H9 (cell line): ENCODE measurements around the gene FBLN2. TPM values are rescaled to one million over a fixed set of nuclear protein-coding genes. Genes with fewer than 3 reads are reported as not detected.

Source experiments
- DNase-seq: peaks from one replicate; pipeline ENCODE4 v3.0.0-alpha.2; 2017
- H2AFZ ChIP-seq: one replicate; pipeline ENCODE4 v1.6.1; 2013; ENCODE audit warnings: mild to moderate bottlenecking, low read length, control low read depth, moderate library complexity
- H2AK5ac ChIP-seq: 2 replicates; pipeline ENCODE4 v1.6.1; 2013; ENCODE audit warnings: low read length, control low read depth, mixed read lengths; ENCODE audit not compliant: insufficient read length
- H2BK120ac ChIP-seq: one replicate; pipeline ENCODE4 v1.6.1; 2013; ENCODE audit warnings: low read depth, mild to moderate bottlenecking, low read length, control low read depth, inconsistent platforms; ENCODE audit not compliant: poor library complexity, severe bottlenecking
- H2BK12ac ChIP-seq: 2 replicates; pipeline ENCODE4 v1.6.1; 2013; ENCODE audit warnings: low read length, control low read depth, mixed read lengths, low read depth; ENCODE audit not compliant: insufficient read length
- H2BK15ac ChIP-seq: 2 replicates; pipeline ENCODE4 v1.6.1; 2013; ENCODE audit warnings: low read depth, low read length, control low read depth
- H2BK20ac ChIP-seq: one replicate; pipeline ENCODE4 v1.6.1; 2013; ENCODE audit warnings: low read depth, mild to moderate bottlenecking, low read length, control low read depth, inconsistent platforms; ENCODE audit not compliant: poor library complexity, severe bottlenecking
- H2BK5ac ChIP-seq: 2 replicates; pipeline ENCODE4 v1.6.1; 2013; ENCODE audit warnings: low read length, control low read depth, mixed read lengths; ENCODE audit not compliant: insufficient read length
- H3K14ac ChIP-seq: 2 replicates; pipeline ENCODE4 v1.6.1; 2013; ENCODE audit warnings: low read length, control low read depth; ENCODE audit not compliant: insufficient read depth
- H3K18ac ChIP-seq: 2 replicates; pipeline ENCODE4 v1.6.1; 2013; ENCODE audit warnings: low read depth, mild to moderate bottlenecking, mixed read lengths, low read length, control low read depth; ENCODE audit not compliant: insufficient read length
- H3K23ac ChIP-seq: 2 replicates; pipeline ENCODE4 v1.6.1; 2013; ENCODE audit warnings: low read length, control low read depth, mixed read lengths, low read depth; ENCODE audit not compliant: insufficient read length
- H3K23me2 ChIP-seq: 2 replicates; pipeline ENCODE4 v1.6.1; 2013; ENCODE audit warnings: low read depth, mild to moderate bottlenecking, mixed read lengths, low read length, control low read depth; ENCODE audit not compliant: insufficient read length, poor library complexity, severe bottlenecking
- H3K27ac ChIP-seq: 2 replicates; pipeline ENCODE4 v1.5.1; 2013; ENCODE audit warnings: low read length, control low read depth, mixed read lengths, low read depth; ENCODE audit not compliant: insufficient read length
- H3K27me3 ChIP-seq: 2 replicates; pipeline ENCODE4 v1.6.1; 2013; ENCODE audit warnings: low read length, control low read depth, inconsistent platforms; ENCODE audit not compliant: insufficient read depth
- H3K4ac ChIP-seq: 2 replicates; pipeline ENCODE4 v1.6.1; 2013; ENCODE audit warnings: low read depth, mild to moderate bottlenecking, control low read depth, inconsistent platforms, low read length, moderate library complexity
- H3K4me1 ChIP-seq: 2 replicates; pipeline ENCODE4 v1.6.1; 2013; ENCODE audit warnings: low read length, control low read depth, inconsistent platforms; ENCODE audit not compliant: insufficient read depth
- H3K4me2 ChIP-seq: 2 replicates; pipeline ENCODE4 v1.6.1; 2013; ENCODE audit warnings: low read length, control low read depth, mixed read lengths; ENCODE audit not compliant: insufficient read length, insufficient read depth
- H3K56ac ChIP-seq: 2 replicates; pipeline ENCODE4 v1.6.1; 2013; ENCODE audit warnings: low read depth, mild to moderate bottlenecking, mixed read lengths, low read length, control low read depth; ENCODE audit not compliant: insufficient read length
- H3K79me1 ChIP-seq: 2 replicates; pipeline ENCODE4 v1.6.1; 2013; ENCODE audit warnings: low read depth, mild to moderate bottlenecking, moderate library complexity, low read length, control low read depth, inconsistent platforms; ENCODE audit not compliant: insufficient read depth, poor library complexity, severe bottlenecking
- H3K79me2 ChIP-seq: 2 replicates; pipeline ENCODE4 v1.6.1; 2013; ENCODE audit warnings: low read length, control low read depth, inconsistent platforms; ENCODE audit not compliant: insufficient read depth
- H3K9ac ChIP-seq: 2 replicates; pipeline ENCODE4 v1.6.1; 2013; ENCODE audit warnings: low read length, control low read depth, mixed read lengths; ENCODE audit not compliant: insufficient read length; ENCODE audit errors: extremely low read depth
- H3K9me3 ChIP-seq: one replicate; pipeline ENCODE4 v1.6.1; 2013; ENCODE audit warnings: low read depth, low read length, inconsistent platforms; ENCODE audit not compliant: control insufficient read depth
- H3T11ph ChIP-seq: one replicate; pipeline ENCODE4 v1.6.1; 2013; ENCODE audit warnings: mild to moderate bottlenecking, low read length, control low read depth, inconsistent platforms
- H4K20me1 ChIP-seq: one replicate; pipeline ENCODE4 v1.6.1; 2013; ENCODE audit not compliant: control insufficient read depth, insufficient read length, insufficient read depth
- H4K5ac ChIP-seq: 2 replicates; pipeline ENCODE4 v1.6.1; 2013; ENCODE audit warnings: low read depth, mild to moderate bottlenecking, mixed read lengths, low read length, control low read depth; ENCODE audit not compliant: insufficient read length
- H4K8ac ChIP-seq: replicated peaks from 2 replicates; pipeline ENCODE4 v1.6.1; 2013; ENCODE audit warnings: low read length, control low read depth, mixed read lengths, low read depth; ENCODE audit not compliant: insufficient read length
- H4K91ac ChIP-seq: 2 replicates; pipeline ENCODE4 v1.6.1; 2013; ENCODE audit warnings: low read depth, mild to moderate bottlenecking, moderate library complexity, mixed read lengths, low read length, control low read depth; ENCODE audit not compliant: insufficient read length
- H3K27ac Mint-ChIP-seq, 3 experiments: 2 replicates in 2 of 3; 3 replicates in 1 of 3; pipeline ENCODE4 v1.8.0; 2020 to 2021; ENCODE audit warnings: mixed read lengths in 3 of 3, mild to moderate bottlenecking in 1 of 3, moderate library complexity in 1 of 3
- H3K27me3 Mint-ChIP-seq: 2 replicates; pipeline ENCODE4 v1.8.0; 2021; ENCODE audit warnings: low read depth, mild to moderate bottlenecking, moderate library complexity, mixed read lengths
- H3K36me3 Mint-ChIP-seq, 3 experiments: 2 replicates in 2 of 3; 3 replicates in 1 of 3; pipeline ENCODE4 v1.8.0; 2020 to 2021; ENCODE audit warnings: low read depth in 3 of 3, mixed read lengths in 3 of 3; ENCODE audit not compliant: insufficient read depth in 1 of 3
- H3K4me1 Mint-ChIP-seq, 2 experiments: 2 replicates each; pipeline ENCODE4 v1.8.0; 2020; ENCODE audit warnings: mixed read lengths in 2 of 2
- H3K4me3 Mint-ChIP-seq, 2 experiments: 2 replicates in 1 of 2; 3 replicates in 1 of 2; pipeline ENCODE4 v1.8.0; 2020 to 2021; ENCODE audit warnings: mild to moderate bottlenecking in 2 of 2, mixed read lengths in 2 of 2, moderate library complexity in 1 of 2
- H3K9me3 Mint-ChIP-seq, 2 experiments: 2 replicates in 1 of 2; 3 replicates in 1 of 2; pipeline ENCODE4 v1.8.0; 2020; ENCODE audit warnings: mild to moderate bottlenecking in 2 of 2, mixed read lengths in 2 of 2, moderate library complexity in 1 of 2
- CTCF ChIP-seq: fragments of 200-600 bp; sonication (generic); conservative IDR thresholded peaks from 3 replicates; pipeline ENCODE4 v1.8.0; 2021; ENCODE audit warnings: antibody characterized with exemption, mild to moderate bottlenecking
- whole genome bisulfite sequencing: extraction: QIAGEN DNeasy Blood & Tissue Kit; methylation state at CpG from one replicate; pipeline ENCODE4 v1.1.7; 2013; ENCODE audit warnings: missing lambda C conversion rate, low lambda C conversion rate, mixed read lengths; ENCODE audit not compliant: insufficient read length; ENCODE audit errors: extremely low coverage; 5-methylcytosine and 5-hydroxymethylcytosine counted together
- total RNA-seq: library from RNA; stranded (reverse); gene quantifications from 2 replicates; pipeline ENCODE4 v1.2.1, GENCODE V29; 2021

Gene FBLN2
- total RNA-seq, 1 experiment from 2014 or later = 11.8 TPM

- Mint-ChIP-seq H3K4me1 (peaks cover 5 to 24% of the 10 kb centered on the region in 2 experiments), H3K9me3 (peaks cover 0 to 6% of the 10 kb centered on the region in 2 experiments; a peak in 3 of 5 replicates), H3K27ac (no peak overlapping the region), H3K27me3 (peaks cover 16% of the 10 kb centered on the region), H3K36me3 (peaks cover 0 to 2% (median 0%) of the 10 kb centered on the region in 3 experiments; a peak in 2 of 7 replicates), H3K4me3 (no peak overlapping the region)
- H3K4ac ChIP-seq = no peak overlapping the region
- no peaks in the 10 kb centered on the region for H3K27me3 ChIP-seq
- no peak overlapping the region for H4K5ac ChIP-seq
- H2BK5ac ChIP-seq = no peak overlapping the region
- H3K56ac ChIP-seq = no peak overlapping the region
- no peak overlapping the region for H2BK15ac ChIP-seq
- H3K79me2 ChIP-seq = no peaks in the 10 kb centered on the region
- no peak overlapping the region for H2AK5ac ChIP-seq
- no peak overlapping the region for H2BK120ac ChIP-seq
- TF ChIP-seq CTCF = no peak
- H3K4me2 ChIP-seq = no peak overlapping the region
- no CpG with 5 or more reads among the region's 3 CpGs for WGBS
- H4K20me1 ChIP-seq = no peaks in the 10 kb centered on the region
- H3K23me2 ChIP-seq = no peaks in the 10 kb centered on the region
- H3K9me3 ChIP-seq = no peaks in the 10 kb centered on the region
- H3K27ac ChIP-seq = no peak overlapping the region
- H2BK20ac ChIP-seq = no peak overlapping the region
- H2BK12ac ChIP-seq = no peak overlapping the region
- no peak overlapping the region for H3K9ac ChIP-seq
- H3K4me1 ChIP-seq = peaks cover 3% of the 10 kb centered on the region; the same call in 1 of the 2 replicates
- no peak overlapping the region for H4K8ac ChIP-seq
- no peak overlapping the region for H3K14ac ChIP-seq
- H4K91ac ChIP-seq = no peak overlapping the region
- H2AFZ ChIP-seq = no peak overlapping the region
- H3K18ac ChIP-seq = no peak overlapping the region
- H3K79me1 ChIP-seq = no peaks in the 10 kb centered on the region
- H3K23ac ChIP-seq = no peak overlapping the region
- DNase-seq = no peak
- no peak overlapping the region for H3T11ph ChIP-seq
Measured at GRCh38 chr3:13541691-13542090, 7.2 kb upstream of the FBLN2 start.
